IPS-18c (cell line): ENCODE results near the gene TLR5.
A peak's percentile ranks its signal among the peaks of the same experiment; 100 is the strongest.

Source experiments
- H3K4me3 ChIP-seq: 2 replicates; pipeline ENCODE4 v1.7.0; 2013; ENCODE audit warnings: low read depth, mild to moderate bottlenecking, low read length, moderate library complexity; ENCODE audit not compliant: insufficient read depth
- H3K9me3 ChIP-seq: one replicate; pipeline ENCODE4 v1.6.1; 2013; ENCODE audit warnings: mild to moderate bottlenecking, low read length, moderate library complexity; ENCODE audit not compliant: control insufficient read depth, insufficient read depth

Gene TLR5

GRCh38 chr1:223153177-223154119 is 10.4 kb upstream of the TLR5 start:
- Histone ChIP-seq H3K4me3 (no peak overlapping the region), H3K9me3 (no peaks in the 10 kb centered on the region)

GRCh38 chr1:223152399-223152798 is 9.4 kb upstream of the TLR5 start:
- Histone ChIP-seq H3K9me3 (no peaks in the 10 kb centered on the region), H3K4me3 (no peak overlapping the region)

- no peaks in the 10 kb centered on the region for H3K9me3 ChIP-seq
- no peak overlapping the region for H3K4me3 ChIP-seq
Measured at GRCh38 chr1:223150443-223150842, 7.4 kb upstream of the TLR5 start.

GRCh38 chr1:223147873-223148272 is 4.8 kb upstream of the TLR5 start:
- Histone ChIP-seq H3K9me3 (no peaks in the 10 kb centered on the region), H3K4me3 (no peak overlapping the region)

GRCh38 chr1:223147409-223147808 is 4.4 kb upstream of the TLR5 start:
- Histone ChIP-seq H3K9me3 (no peaks in the 10 kb centered on the region), H3K4me3 (no peak overlapping the region)

GRCh38 chr1:223146745-223147144 is 3.7 kb upstream of the TLR5 start:
- H3K9me3 ChIP-seq, result no peaks in the 10 kb centered on the region
- H3K4me3 ChIP-seq, result no peak overlapping the region

- Histone ChIP-seq H3K9me3 (no peaks in the 10 kb centered on the region), H3K4me3 (no peak overlapping the region)
Measured at GRCh38 chr1:223144914-223145313, 1.9 kb upstream of the TLR5 start.

- Histone ChIP-seq H3K9me3 (no peaks in the 10 kb centered on the region), H3K4me3 (no peak overlapping the region)
Measured at GRCh38 chr1:223144431-223144830, 1.4 kb upstream of the TLR5 start.

- H3K4me3 ChIP-seq, result peak overlapping the region; percentile 46
Measured at GRCh38 chr1:223143537-223144248, 645 bp upstream of the TLR5 start.

GRCh38 chr1:223142269-223142668 is 779 bp downstream of the TLR5 start:
- no peak overlapping the region for H3K4me3 ChIP-seq
- no peaks in the 10 kb centered on the region for H3K9me3 ChIP-seq

More at GRCh38 chr1:223143537-223144248, 645 bp upstream of the TLR5 start:
- H3K9me3 ChIP-seq, result no peaks in the 10 kb centered on the region

GRCh38 chr1:223140611-223141405 is 2.2 kb downstream of the TLR5 start:
- H3K4me3 ChIP-seq, result no peak overlapping the region
- no peaks in the 10 kb centered on the region for H3K9me3 ChIP-seq

- Histone ChIP-seq H3K9me3 (no peaks in the 10 kb centered on the region), H3K4me3 (no peak overlapping the region)
Measured at GRCh38 chr1:223137455-223138085, 5.5 kb downstream of the TLR5 start.

GRCh38 chr1:223136086-223136485 is 7.0 kb downstream of the TLR5 start:
- H3K9me3 ChIP-seq, result no peaks in the 10 kb centered on the region
- H3K4me3 ChIP-seq, result no peak overlapping the region

GRCh38 chr1:223135176-223135942 is 7.7 kb downstream of the TLR5 start:
- Histone ChIP-seq H3K9me3 (no peaks in the 10 kb centered on the region), H3K4me3 (no peak overlapping the region)

GRCh38 chr1:223133824-223134435 is 9.1 kb downstream of the TLR5 start:
- Histone ChIP-seq H3K9me3 (no peaks in the 10 kb centered on the region), H3K4me3 (peak overlapping the region; percentile 42)

GRCh38 chr1:223133306-223133823 is 9.7 kb downstream of the TLR5 start:
- no peak overlapping the region for H3K4me3 ChIP-seq

More at GRCh38 chr1:223133306-223133823, 9.7 kb downstream of the TLR5 start:
- H3K9me3 ChIP-seq, result no peaks in the 10 kb centered on the region
